Activated naive CD8-positive, alpha-beta T cell treated with anti-CD3 and anti-CD28 coated beads, Interleukin-2, amount 50 U/mL, for 24 hours (primary cell): ENCODE results near the gene EXOSC10.
"Not testable (repeated sequence)": the region's sequence is repeated elsewhere in the genome, so short reads cannot be mapped to it uniquely, and the experiment has no call there.

Source experiments
- ATAC-seq: fragments of 150-1000 bp; cut with Tn5 transposase; one replicate; pipeline ENCODE4 v1.10.0; 2021
- DNase-seq: peaks from one replicate; pipeline ENCODE4 v3.0.0; 2021
- H3K27ac Mint-ChIP-seq: one replicate; pipeline ENCODE4 v1.8.0; 2021; ENCODE audit warnings: mild to moderate bottlenecking, mixed read lengths
- H3K27me3 Mint-ChIP-seq: one replicate; pipeline ENCODE4 v1.8.0; 2021; ENCODE audit warnings: mixed read lengths
- H3K36me3 Mint-ChIP-seq: one replicate; pipeline ENCODE4 v1.8.0; 2021; ENCODE audit warnings: low read depth, mixed read lengths
- H3K4me1 Mint-ChIP-seq: one replicate; pipeline ENCODE4 v1.8.0; 2021; ENCODE audit warnings: mixed read lengths
- H3K4me3 Mint-ChIP-seq: one replicate; pipeline ENCODE4 v1.8.0; 2021; ENCODE audit warnings: mild to moderate bottlenecking, moderate library complexity, mixed read lengths
- H3K9me3 Mint-ChIP-seq: one replicate; pipeline ENCODE4 v1.8.0; 2021; ENCODE audit warnings: mixed read lengths

Gene EXOSC10

DNA sequence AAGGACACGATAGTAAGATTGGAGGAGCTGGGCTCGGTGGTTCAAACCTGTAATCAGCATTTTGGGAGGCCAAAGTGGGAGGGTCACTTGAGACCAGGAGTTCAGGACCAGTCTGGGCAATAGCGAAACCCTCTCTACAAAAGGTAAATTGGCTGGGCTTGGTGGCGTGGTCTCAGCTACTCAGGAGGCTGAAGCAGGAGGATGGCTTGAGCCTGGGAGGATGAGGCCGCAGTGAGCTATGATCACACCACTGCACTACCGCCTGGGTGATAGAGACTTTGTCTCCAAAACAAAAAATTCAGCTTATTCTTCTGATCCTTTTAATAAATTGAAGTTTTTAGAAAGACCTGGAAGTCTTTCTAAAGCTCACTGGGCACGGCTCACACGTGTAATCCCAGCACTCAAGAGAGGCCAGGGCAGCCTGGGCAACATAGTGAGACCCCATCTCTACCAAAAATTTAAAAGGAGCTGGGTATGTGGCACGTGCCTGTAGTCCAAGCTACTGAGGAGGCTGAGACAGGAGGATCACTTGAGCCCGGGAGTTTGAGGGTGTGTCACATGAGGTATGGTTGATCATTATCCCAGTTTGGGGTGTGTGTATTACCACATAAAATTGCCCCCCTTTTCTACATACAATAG lies 67.9 kb downstream of the EXOSC10 start:
- H3K27me3 Mint-ChIP-seq = no peaks in the 10 kb centered on the region
- H3K9me3 Mint-ChIP-seq = no peaks in the 10 kb centered on the region
- H3K4me1 Mint-ChIP-seq = no peaks in the 10 kb centered on the region
- H3K4me3 Mint-ChIP-seq = no peak overlapping the region
- no peak for ATAC-seq
- no peak overlapping the region for H3K27ac Mint-ChIP-seq
- DNase-seq = no peak
- peaks cover 10% of the 10 kb centered on the region for H3K36me3 Mint-ChIP-seq

- Mint-ChIP-seq H3K4me3 (no peak overlapping the region), H3K36me3 (peaks cover 19% of the 10 kb centered on the region), H3K4me1 (peaks cover 4% of the 10 kb centered on the region), H3K27ac (no peak overlapping the region), H3K27me3 (no peaks in the 10 kb centered on the region), H3K9me3 (no peaks in the 10 kb centered on the region)
- DNase-seq (no peak), ATAC-seq (no peak)
These were observed 68.8 kb downstream of the EXOSC10 start for GRCh38 chr1:11030865-11031264.

DNA sequence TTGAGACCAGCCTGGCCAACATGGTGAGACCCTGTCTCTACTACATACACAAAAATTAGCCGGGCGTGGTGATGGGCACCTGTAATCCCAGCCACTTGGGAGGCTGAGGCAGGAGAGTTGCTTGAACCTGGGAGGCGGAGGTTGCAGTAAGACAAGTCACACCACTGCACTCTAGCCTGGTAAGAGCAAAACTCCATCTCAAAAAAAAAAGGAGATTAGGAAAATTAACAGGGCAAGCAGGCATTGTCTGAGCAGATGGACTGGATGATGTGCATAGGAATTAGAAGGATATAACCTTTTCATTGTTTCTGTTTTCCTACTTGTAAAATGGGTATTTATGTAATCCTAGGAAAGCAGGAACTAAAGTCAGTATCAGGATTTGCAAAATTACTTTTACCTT lies 71.7 kb downstream of the EXOSC10 start:
- Mint-ChIP-seq H3K4me1 (peaks cover 17% of the 10 kb centered on the region), H3K27me3 (no peaks in the 10 kb centered on the region), H3K27ac (no peak overlapping the region), H3K9me3 (no peaks in the 10 kb centered on the region), H3K4me3 (no peak overlapping the region), H3K36me3 (peaks cover 45% of the 10 kb centered on the region)
- no peak for DNase-seq
- ATAC-seq = no peak

DNA sequence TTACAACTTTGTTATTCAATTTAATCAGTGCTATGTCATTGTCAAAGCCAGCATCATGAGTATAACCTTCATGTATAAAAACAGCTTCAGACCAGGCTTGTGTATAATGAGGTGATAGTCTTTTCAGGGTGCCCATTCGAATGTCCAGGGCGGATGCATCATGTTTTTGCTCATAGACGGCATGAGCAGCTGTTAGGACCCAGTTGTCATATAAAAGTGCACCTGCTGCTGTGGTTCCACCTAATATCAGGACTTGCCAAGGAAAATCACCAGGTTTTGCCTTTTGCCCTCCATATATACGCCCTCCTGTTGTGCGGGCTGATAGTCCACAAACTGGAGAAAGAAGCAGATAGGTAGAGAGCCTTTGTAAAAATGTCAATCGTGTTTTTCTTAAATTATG lies 72.4 kb downstream of the EXOSC10 start:
- Mint-ChIP-seq H3K27ac (peak overlapping the region; percentile 50), H3K27me3 (no peaks in the 10 kb centered on the region), H3K4me3 (no peak overlapping the region), H3K4me1 (peaks cover 17% of the 10 kb centered on the region), H3K36me3 (peaks cover 51% of the 10 kb centered on the region), H3K9me3 (no peaks in the 10 kb centered on the region)
- no peak for ATAC-seq
- no peak for DNase-seq

DNA sequence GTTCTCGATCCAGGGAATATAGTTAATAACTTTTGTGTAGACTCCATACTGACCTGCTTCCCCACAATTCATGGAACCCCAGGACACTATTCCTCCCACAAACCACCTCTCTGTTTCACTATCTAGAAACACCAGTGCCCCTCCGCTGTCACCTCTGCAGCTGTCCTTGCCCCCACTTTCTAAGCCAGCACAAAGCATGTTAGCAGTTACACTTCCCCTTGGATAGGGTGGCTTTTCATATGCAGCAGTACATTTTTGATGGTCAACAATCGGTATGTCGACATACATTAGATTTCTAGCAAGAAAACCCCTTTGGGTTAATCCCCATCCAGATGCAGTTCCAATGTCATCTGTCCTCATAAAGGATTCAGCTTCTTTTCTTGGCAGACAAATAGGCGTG lies 72.8 kb downstream of the EXOSC10 start:
- Mint-ChIP-seq H3K4me3 (no peak overlapping the region), H3K9me3 (no peaks in the 10 kb centered on the region), H3K27ac (peak overlapping the region; percentile 50), H3K36me3 (peaks cover 55% of the 10 kb centered on the region), H3K27me3 (no peaks in the 10 kb centered on the region), H3K4me1 (peaks cover 17% of the 10 kb centered on the region)
- no peak for DNase-seq
- ATAC-seq = no peak

DNA sequence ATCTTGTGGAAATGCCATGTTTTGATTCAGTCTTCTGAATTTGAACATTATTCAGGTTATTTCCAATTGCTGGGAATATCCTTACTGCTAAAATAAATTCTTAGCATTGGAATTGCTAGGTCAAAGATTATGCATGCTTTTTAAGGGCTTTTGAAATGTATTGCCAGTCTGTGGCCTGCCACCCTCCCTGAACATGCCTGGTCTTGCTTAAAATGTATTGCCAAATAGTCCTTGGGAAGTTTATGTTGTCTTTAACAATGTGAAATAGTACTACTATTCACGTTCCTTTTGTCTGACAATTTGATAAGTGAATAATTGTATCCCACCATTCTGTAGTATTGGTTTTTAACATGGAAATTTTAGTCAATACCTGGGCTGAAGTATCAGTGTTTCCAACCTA lies 73.6 kb downstream of the EXOSC10 start:
- ATAC-seq (no peak), DNase-seq (no peak)
- Mint-ChIP-seq H3K4me3 (no peak overlapping the region), H3K27me3 (no peaks in the 10 kb centered on the region), H3K9me3 (no peaks in the 10 kb centered on the region), H3K36me3 (peaks cover 63% of the 10 kb centered on the region), H3K4me1 (peaks cover 17% of the 10 kb centered on the region), H3K27ac (peak overlapping the region; percentile 22)

GRCh38 chr1:11025618-11026017 lies 74.1 kb downstream of the EXOSC10 start:
- DNase-seq (no peak), ATAC-seq (no peak)
- H3K36me3 Mint-ChIP-seq = peaks cover 68% of the 10 kb centered on the region
- H3K9me3 Mint-ChIP-seq = no peaks in the 10 kb centered on the region
- no peaks in the 10 kb centered on the region for H3K27me3 Mint-ChIP-seq
- H3K4me3 Mint-ChIP-seq = no peak overlapping the region
- peaks cover 17% of the 10 kb centered on the region for H3K4me1 Mint-ChIP-seq
- H3K27ac Mint-ChIP-seq = peak overlapping the region; percentile 7

DNA sequence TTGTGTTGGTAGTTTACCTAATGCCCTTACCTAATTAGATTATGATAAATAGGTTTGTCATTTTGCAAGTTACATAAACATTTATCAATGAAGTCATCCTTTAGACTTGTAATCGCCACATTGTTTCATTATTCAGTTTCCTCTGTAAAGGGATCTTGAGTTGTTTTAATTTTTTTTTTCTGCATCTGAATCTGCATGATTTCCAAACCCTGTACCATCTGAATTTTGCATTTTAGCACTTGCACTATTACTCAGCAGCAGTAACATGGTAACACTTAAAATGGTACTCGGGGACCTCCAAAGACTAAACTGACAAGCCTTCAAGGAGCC lies 74.8 kb downstream of the EXOSC10 start:
- H3K9me3 Mint-ChIP-seq = no peaks in the 10 kb centered on the region
- H3K36me3 Mint-ChIP-seq = peaks cover 72% of the 10 kb centered on the region
- DNase-seq = no peak
- ATAC-seq = no peak
- H3K27ac Mint-ChIP-seq = peak overlapping the region; percentile 39
- no peak overlapping the region for H3K4me3 Mint-ChIP-seq
- H3K27me3 Mint-ChIP-seq = no peaks in the 10 kb centered on the region
- H3K4me1 Mint-ChIP-seq = peaks cover 17% of the 10 kb centered on the region

GRCh38 chr1:11024154-11024873 lies 75.4 kb downstream of the EXOSC10 start:
- no peak overlapping the region for H3K4me3 Mint-ChIP-seq
- peaks cover 17% of the 10 kb centered on the region for H3K4me1 Mint-ChIP-seq
- H3K27me3 Mint-ChIP-seq = no peaks in the 10 kb centered on the region
- DNase-seq = no peak
- no peak overlapping the region for H3K27ac Mint-ChIP-seq
- H3K9me3 Mint-ChIP-seq = no peaks in the 10 kb centered on the region
- H3K36me3 Mint-ChIP-seq = peaks cover 74% of the 10 kb centered on the region
- no peak for ATAC-seq

DNA sequence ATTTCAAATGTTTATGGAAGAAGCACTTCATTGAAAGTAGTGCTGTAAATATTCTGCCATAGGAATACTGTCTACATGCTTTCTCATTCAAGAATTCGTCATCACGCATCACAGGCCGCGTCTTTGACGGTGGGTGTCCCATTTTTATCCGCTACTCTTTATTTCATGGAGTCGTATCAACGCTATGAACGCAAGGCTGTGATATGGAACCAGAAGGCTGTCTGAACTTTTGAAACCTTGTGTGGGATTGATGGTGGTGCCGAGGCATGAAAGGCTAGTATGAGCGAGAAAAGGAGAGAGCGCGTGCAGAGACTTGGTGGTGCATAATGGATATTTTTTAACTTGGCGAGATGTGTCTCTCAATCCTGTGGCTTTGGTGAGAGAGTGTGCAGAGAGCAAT lies 76.5 kb downstream of the EXOSC10 start:
- no peak overlapping the region for H3K4me3 Mint-ChIP-seq
- DNase-seq (no peak), ATAC-seq (no peak)
- no peaks in the 10 kb centered on the region for H3K9me3 Mint-ChIP-seq
- peak overlapping the region; percentile 7 for H3K27ac Mint-ChIP-seq
- H3K36me3 Mint-ChIP-seq = peaks cover 84% of the 10 kb centered on the region
- H3K4me1 Mint-ChIP-seq = peaks cover 22% of the 10 kb centered on the region
- no peaks in the 10 kb centered on the region for H3K27me3 Mint-ChIP-seq

DNA sequence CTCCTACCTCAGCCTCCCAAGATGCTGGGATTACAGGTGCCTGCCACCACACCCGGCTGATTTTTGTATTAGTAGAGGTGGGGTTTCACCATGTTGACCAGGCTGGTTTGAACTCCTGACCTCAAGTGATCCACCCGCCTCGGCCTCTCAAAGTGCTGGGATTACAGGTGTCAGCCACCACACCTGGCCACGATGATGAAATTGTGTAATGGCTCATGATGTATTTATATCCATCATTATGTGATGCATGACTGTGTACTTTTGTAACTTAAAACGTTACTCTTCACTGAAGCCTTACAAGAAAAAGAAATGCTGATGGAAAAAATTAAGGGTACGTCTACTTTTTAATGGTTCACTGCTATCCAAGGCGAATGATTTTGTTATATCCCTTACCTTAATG lies 79.7 kb downstream of the EXOSC10 start:
- DNase-seq (no peak), ATAC-seq (no peak)
- no peak overlapping the region for H3K27ac Mint-ChIP-seq
- H3K4me3 Mint-ChIP-seq = no peak overlapping the region
- peaks cover 79% of the 10 kb centered on the region for H3K36me3 Mint-ChIP-seq
- no peaks in the 10 kb centered on the region for H3K27me3 Mint-ChIP-seq
- peaks cover 29% of the 10 kb centered on the region for H3K4me1 Mint-ChIP-seq
- no peaks in the 10 kb centered on the region for H3K9me3 Mint-ChIP-seq

GRCh38 chr1:11019358-11019757 lies 80.3 kb downstream of the EXOSC10 start:
- H3K4me1 Mint-ChIP-seq = peaks cover 32% of the 10 kb centered on the region
- ATAC-seq, H3K27me3 Mint-ChIP-seq, DNase-seq, H3K27ac Mint-ChIP-seq, H3K4me3 Mint-ChIP-seq, H3K9me3 Mint-ChIP-seq: not testable (repeated sequence)
- H3K36me3 Mint-ChIP-seq = peaks cover 79% of the 10 kb centered on the region
